Stimulated activated naive CD8-positive, alpha-beta T cell treated with anti-CD3 and anti-CD28 coated beads, Interleukin-15, Interleukin-2, amounts not matched to agents 100 ng/mL and 50 ng/mL, for 24 hours (primary cell): ENCODE measurements around the gene DNAJA3.

Experiments
- H3K27ac Mint-ChIP-seq: one replicate; pipeline ENCODE4 v1.8.0; 2021; ENCODE audit warnings: mild to moderate bottlenecking, mixed read lengths
- H3K27me3 Mint-ChIP-seq: one replicate; pipeline ENCODE4 v1.8.0; 2021; ENCODE audit warnings: mixed read lengths
- H3K36me3 Mint-ChIP-seq: one replicate; pipeline ENCODE4 v1.8.0; 2021; ENCODE audit warnings: low read depth, mixed read lengths
- H3K4me1 Mint-ChIP-seq: one replicate; pipeline ENCODE4 v1.8.0; 2021; ENCODE audit warnings: low read depth, mixed read lengths
- H3K4me3 Mint-ChIP-seq: one replicate; pipeline ENCODE4 v1.8.0; 2021; ENCODE audit warnings: mild to moderate bottlenecking, mixed read lengths
- H3K9me3 Mint-ChIP-seq: one replicate; pipeline ENCODE4 v1.8.0; 2021; ENCODE audit warnings: mixed read lengths

The DNAJA3 gene

GRCh38 chr16:4410335-4411075, 15.2 kb upstream of the DNAJA3 start:
- Mint-ChIP-seq H3K4me1 (peaks cover 36% of the 10 kb centered on the region), H3K27ac (no peak overlapping the region), H3K9me3 (no peaks in the 10 kb centered on the region), H3K4me3 (no peak overlapping the region), H3K27me3 (no peaks in the 10 kb centered on the region), H3K36me3 (peaks cover 29% of the 10 kb centered on the region)

- Mint-ChIP-seq H3K9me3 (no peaks in the 10 kb centered on the region), H3K27ac (no peak overlapping the region), H3K4me3 (no peak overlapping the region), H3K36me3 (peaks cover 31% of the 10 kb centered on the region), H3K4me1 (peaks cover 40% of the 10 kb centered on the region), H3K27me3 (no peaks in the 10 kb centered on the region)
These were observed 14.0 kb upstream of the DNAJA3 start for GRCh38 chr16:4411684-4412083.

GRCh38 chr16:4412159-4412558, 13.5 kb upstream of the DNAJA3 start:
- Mint-ChIP-seq H3K27me3 (no peaks in the 10 kb centered on the region), H3K9me3 (no peaks in the 10 kb centered on the region), H3K4me3 (no peak overlapping the region), H3K4me1 (peaks cover 43% of the 10 kb centered on the region), H3K36me3 (peaks cover 31% of the 10 kb centered on the region), H3K27ac (no peak overlapping the region)

GRCh38 chr16:4412854-4413253, 12.8 kb upstream of the DNAJA3 start:
- H3K27ac Mint-ChIP-seq, result no peak overlapping the region
- no peak overlapping the region for H3K4me3 Mint-ChIP-seq
- no peaks in the 10 kb centered on the region for H3K27me3 Mint-ChIP-seq

GRCh38 chr16:4414187-4414917, 11.3 kb upstream of the DNAJA3 start:
- Mint-ChIP-seq H3K36me3 (peaks cover 27% of the 10 kb centered on the region), H3K27me3 (no peaks in the 10 kb centered on the region), H3K4me3 (peak overlapping the region; percentile 92), H3K27ac (peak overlapping the region; percentile 73), H3K4me1 (peaks cover 43% of the 10 kb centered on the region), H3K9me3 (no peaks in the 10 kb centered on the region)

More at GRCh38 chr16:4412854-4413253, 12.8 kb upstream of the DNAJA3 start:
- Mint-ChIP-seq H3K36me3 (peaks cover 31% of the 10 kb centered on the region), H3K9me3 (no peaks in the 10 kb centered on the region), H3K4me1 (peaks cover 43% of the 10 kb centered on the region)

GRCh38 chr16:4415538-4416199, 10.0 kb upstream of the DNAJA3 start:
- peak overlapping the region; percentile 92 for H3K4me3 Mint-ChIP-seq
- H3K27me3 Mint-ChIP-seq, result no peaks in the 10 kb centered on the region
- peaks cover 40% of the 10 kb centered on the region for H3K4me1 Mint-ChIP-seq
- peak overlapping the region; percentile 92 for H3K27ac Mint-ChIP-seq
- H3K36me3 Mint-ChIP-seq, result peaks cover 22% of the 10 kb centered on the region
- H3K9me3 Mint-ChIP-seq, result no peaks in the 10 kb centered on the region

GRCh38 chr16:4416200-4417032, 9.3 kb upstream of the DNAJA3 start, which contains the start of gene CORO7:
TSS of gene CORO7 (minus strand) at chr16:4416596. CDS start at chr16:4416518, 78 bp downstream.
- H3K27me3 Mint-ChIP-seq, result no peaks in the 10 kb centered on the region
- peak within 1 kb of the TSS; percentile 92 for H3K27ac Mint-ChIP-seq
- peaks cover 37% of the 10 kb centered on the region for H3K4me1 Mint-ChIP-seq
- no peaks in the 10 kb centered on the region for H3K9me3 Mint-ChIP-seq
- H3K4me3 Mint-ChIP-seq, result peak within 1 kb of the TSS; percentile 92
- H3K36me3 Mint-ChIP-seq, result peaks cover 14% of the 10 kb centered on the region

- Mint-ChIP-seq H3K36me3 (peaks cover 7% of the 10 kb centered on the region), H3K4me3 (no peak overlapping the region), H3K27ac (no peak overlapping the region), H3K4me1 (peaks cover 21% of the 10 kb centered on the region), H3K27me3 (no peaks in the 10 kb centered on the region), H3K9me3 (no peaks in the 10 kb centered on the region)
These were observed 6.2 kb upstream of the DNAJA3 start for GRCh38 chr16:4419402-4419959.

GRCh38 chr16:4420505-4421105, 5.1 kb upstream of the DNAJA3 start:
- Mint-ChIP-seq H3K36me3 (peaks cover 1% of the 10 kb centered on the region), H3K9me3 (no peaks in the 10 kb centered on the region), H3K4me1 (peaks cover 14% of the 10 kb centered on the region), H3K27ac (no peak overlapping the region), H3K27me3 (no peaks in the 10 kb centered on the region), H3K4me3 (no peak overlapping the region)

GRCh38 chr16:4426021-4426684, 485 bp downstream of the DNAJA3 start:
- Mint-ChIP-seq H3K4me3 (peak overlapping the region; percentile 98), H3K9me3 (no peaks in the 10 kb centered on the region), H3K27me3 (no peaks in the 10 kb centered on the region)

GRCh38 chr16:4426722-4427372, 1.2 kb downstream of the DNAJA3 start:
- peak overlapping the region; percentile 98 for H3K4me3 Mint-ChIP-seq
- H3K27me3 Mint-ChIP-seq, result no peaks in the 10 kb centered on the region
- H3K4me1 Mint-ChIP-seq, result peaks cover 35% of the 10 kb centered on the region
- H3K27ac Mint-ChIP-seq, result peak overlapping the region; percentile 99
- peaks cover 35% of the 10 kb centered on the region for H3K36me3 Mint-ChIP-seq
- no peaks in the 10 kb centered on the region for H3K9me3 Mint-ChIP-seq

More at GRCh38 chr16:4426021-4426684, 485 bp downstream of the DNAJA3 start:
- peak overlapping the region; percentile 99 for H3K27ac Mint-ChIP-seq
- peaks cover 35% of the 10 kb centered on the region for H3K4me1 Mint-ChIP-seq
- peaks cover 29% of the 10 kb centered on the region for H3K36me3 Mint-ChIP-seq

- no peaks in the 10 kb centered on the region for H3K9me3 Mint-ChIP-seq
- H3K4me3 Mint-ChIP-seq, result no peak overlapping the region
- H3K27ac Mint-ChIP-seq, result peak overlapping the region; percentile 55
- peaks cover 43% of the 10 kb centered on the region for H3K36me3 Mint-ChIP-seq
- H3K27me3 Mint-ChIP-seq, result no peaks in the 10 kb centered on the region
- peaks cover 37% of the 10 kb centered on the region for H3K4me1 Mint-ChIP-seq
These were observed 2.8 kb downstream of the DNAJA3 start for GRCh38 chr16:4428500-4428899.

GRCh38 chr16:4431023-4431422, 5.4 kb downstream of the DNAJA3 start:
- H3K36me3 Mint-ChIP-seq, result peaks cover 66% of the 10 kb centered on the region

More at GRCh38 chr16:4431023-4431422, 5.4 kb downstream of the DNAJA3 start:
- H3K4me1 Mint-ChIP-seq, result peaks cover 38% of the 10 kb centered on the region
- H3K9me3 Mint-ChIP-seq, result no peaks in the 10 kb centered on the region
- no peaks in the 10 kb centered on the region for H3K27me3 Mint-ChIP-seq
- no peak overlapping the region for H3K4me3 Mint-ChIP-seq
- peak overlapping the region; percentile 61 for H3K27ac Mint-ChIP-seq
